Thoracic aorta (tissue), 2 donors: Measurements from ENCODE around the gene SPRYD3. TPM values are rescaled to one million over a fixed set of nuclear protein-coding genes. Genes with fewer than 3 reads are reported as not detected.
"Not testable (repeated sequence)": the region's sequence is repeated elsewhere in the genome, so short reads cannot be mapped to it uniquely, and the experiment has no call there.

Source experiments
- ATAC-seq: fragments of 150-250 bp; one replicate; pipeline ENCODE4 v1.8.0; 2017; ENCODE audit warnings: low read depth; ENCODE audit not compliant: insufficient number of reproducible peaks, low FRiP score
- DNase-seq: peaks from one replicate; pipeline ENCODE4 v3.0.0-alpha.2; 2020; ENCODE audit warnings: low spot score
- H3K27ac ChIP-seq, 2 donors: fragments of 200-600 bp; sonication (generic); 1 replicate in 1 of 2; 2 replicates in 1 of 2; pipeline ENCODE4 v1.5.1; 2016; ENCODE audit warnings: mild to moderate bottlenecking in 2 of 2, moderate library complexity in 2 of 2
- H3K27me3 ChIP-seq: fragments of 200-600 bp; sonication (generic); replicated peaks from 2 replicates; pipeline ENCODE4 v1.6.0; 2016; ENCODE audit warnings: mild to moderate bottlenecking; ENCODE audit not compliant: insufficient read depth
- H3K36me3 ChIP-seq: fragments of 200-600 bp; sonication (generic); one replicate; pipeline ENCODE4 v1.5.1; 2016
- H3K4me1 ChIP-seq, 2 donors: fragments of 200-600 bp; sonication (generic); 1 replicate in 1 of 2; 2 replicates in 1 of 2; pipeline versions ENCODE4 v1.5.1 to v1.6.0; 2016; ENCODE audit warnings: low read depth in 2 of 2, mild to moderate bottlenecking in 1 of 2; ENCODE audit not compliant: control insufficient read depth in 1 of 2
- H3K4me3 ChIP-seq: fragments of 200-600 bp; sonication (generic); 2 replicates; pipeline ENCODE4 v1.5.1; 2016; ENCODE audit warnings: mild to moderate bottlenecking
- H3K9me3 ChIP-seq: fragments of 200-600 bp; sonication (generic); 2 replicates; pipeline ENCODE4 v1.5.1; 2016
- total RNA-seq, 2 donors: library from RNA; depleted of rRNA; stranded (reverse); fragments of >200 nt; gene quantifications; one replicate each; pipeline versions ENCODE4 v1.1.0 to v1.2.3, GENCODE V29; 2016
- TF ChIP-seq, protein P1 (sequence below): fragments of 200-600 bp; sonication (generic); IDR thresholded peaks from one replicate; pipeline ENCODE4 v1.5.1; 2019; ENCODE audit warnings: antibody characterized with exemption

Gene SPRYD3
- total RNA-seq, 2 donors from 2014 or later: 68.0 to 94.8 TPM

DNA sequence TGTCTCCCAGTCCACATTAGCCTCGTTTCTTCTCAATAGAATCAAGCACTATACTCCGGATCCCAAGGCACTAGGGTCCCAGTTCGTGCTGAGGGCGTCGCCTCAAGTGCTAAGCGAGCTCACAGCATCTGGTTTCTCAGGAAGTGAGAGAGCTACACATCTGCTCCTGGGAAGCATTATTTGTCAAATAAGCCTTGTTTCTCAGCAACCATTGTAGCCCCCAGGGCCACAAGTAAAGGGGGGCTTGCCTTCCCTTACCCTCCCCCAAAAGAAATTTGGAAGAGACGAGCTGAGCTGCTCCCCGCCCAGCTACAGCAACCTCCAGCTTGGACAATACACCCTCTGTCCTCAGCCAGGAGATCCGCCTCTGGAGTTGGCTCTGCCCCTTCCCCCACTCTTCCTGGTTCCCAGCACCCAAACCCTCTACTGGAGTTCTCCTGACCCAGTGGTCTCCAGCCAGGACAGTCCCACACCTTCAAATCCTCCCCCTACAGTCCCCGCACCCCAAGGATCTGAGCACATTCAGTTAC lies 35.1 kb downstream of the SPRYD3 start:
- H3K27me3 ChIP-seq: no peaks in the 10 kb centered on the region
- H3K4me1 ChIP-seq: peaks cover 17 to 53% of the 10 kb centered on the region in 2 donors
- peak overlapping the region; percentile 89 for H3K4me3 ChIP-seq
- no peak for DNase-seq
- H3K27ac ChIP-seq: peak overlapping the region; percentile 95 to 100
- H3K36me3 ChIP-seq: peaks cover 9% of the 10 kb centered on the region
- H3K9me3 ChIP-seq: no peaks in the 10 kb centered on the region
- TF ChIP-seq, protein P1, sequence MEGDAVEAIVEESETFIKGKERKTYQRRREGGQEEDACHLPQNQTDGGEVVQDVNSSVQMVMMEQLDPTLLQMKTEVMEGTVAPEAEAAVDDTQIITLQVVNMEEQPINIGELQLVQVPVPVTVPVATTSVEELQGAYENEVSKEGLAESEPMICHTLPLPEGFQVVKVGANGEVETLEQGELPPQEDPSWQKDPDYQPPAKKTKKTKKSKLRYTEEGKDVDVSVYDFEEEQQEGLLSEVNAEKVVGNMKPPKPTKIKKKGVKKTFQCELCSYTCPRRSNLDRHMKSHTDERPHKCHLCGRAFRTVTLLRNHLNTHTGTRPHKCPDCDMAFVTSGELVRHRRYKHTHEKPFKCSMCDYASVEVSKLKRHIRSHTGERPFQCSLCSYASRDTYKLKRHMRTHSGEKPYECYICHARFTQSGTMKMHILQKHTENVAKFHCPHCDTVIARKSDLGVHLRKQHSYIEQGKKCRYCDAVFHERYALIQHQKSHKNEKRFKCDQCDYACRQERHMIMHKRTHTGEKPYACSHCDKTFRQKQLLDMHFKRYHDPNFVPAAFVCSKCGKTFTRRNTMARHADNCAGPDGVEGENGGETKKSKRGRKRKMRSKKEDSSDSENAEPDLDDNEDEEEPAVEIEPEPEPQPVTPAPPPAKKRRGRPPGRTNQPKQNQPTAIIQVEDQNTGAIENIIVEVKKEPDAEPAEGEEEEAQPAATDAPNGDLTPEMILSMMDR: no peak
- no peak for ATAC-seq

DNA sequence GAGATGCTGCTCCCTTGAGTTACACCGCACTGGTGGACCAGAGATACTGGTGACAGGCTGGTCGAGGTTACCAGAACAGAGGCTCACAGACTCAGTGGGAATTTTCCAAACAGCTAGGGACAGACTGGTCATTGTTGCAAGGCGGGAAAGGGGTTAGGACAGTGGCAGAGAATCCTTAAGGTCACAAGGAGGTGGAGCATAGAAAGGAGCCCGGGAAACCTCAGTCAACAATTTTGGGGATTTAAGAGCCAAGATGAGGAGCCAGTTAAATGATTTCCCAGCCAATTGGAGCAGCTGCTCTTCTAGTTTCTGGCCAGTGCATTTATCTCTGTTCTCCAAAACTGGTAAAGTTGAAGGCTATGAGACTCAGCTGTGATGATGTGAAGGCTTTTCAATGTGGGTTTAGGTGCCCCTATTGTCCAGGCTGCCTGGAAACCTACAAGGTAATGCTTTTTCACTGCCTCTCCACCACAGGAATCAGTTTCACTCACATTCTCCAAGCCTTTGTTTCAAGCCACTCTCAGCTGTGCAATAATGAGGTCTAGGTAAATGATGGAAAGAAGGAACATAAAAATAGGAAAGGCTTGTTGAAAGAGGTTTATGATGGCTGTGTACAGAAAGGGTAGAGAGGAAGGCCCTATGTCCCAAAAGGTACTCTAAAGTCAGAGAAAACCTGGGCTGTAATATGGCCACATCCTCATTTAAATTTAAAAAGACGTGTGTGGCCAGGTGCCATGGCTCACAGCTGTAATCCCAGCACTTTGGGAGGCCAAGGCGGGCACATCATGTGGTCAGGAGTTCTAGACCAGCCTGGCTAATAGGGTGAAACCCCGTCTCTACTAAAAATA lies 36.4 kb downstream of the SPRYD3 start:
- DNase-seq (no peak), ATAC-seq (no peak)
- Histone ChIP-seq H3K27me3 (no peaks in the 10 kb centered on the region), H3K9me3 (no peaks in the 10 kb centered on the region), H3K27ac (peak overlapping the region in 1 of 2 donors; percentile 36), H3K4me3 (no peak overlapping the region), H3K36me3 (peaks cover 15% of the 10 kb centered on the region), H3K4me1 (peaks cover 8 to 52% of the 10 kb centered on the region in 2 donors)
- TF ChIP-seq, protein P1: no peak

- H3K4me1 ChIP-seq: peaks cover 8 to 37% of the 10 kb centered on the region in 2 donors
- DNase-seq (no peak), ATAC-seq (no peak)
- peak overlapping the region; percentile 87 to 88 for H3K27ac ChIP-seq
- H3K4me3 ChIP-seq: no peak overlapping the region
- TF ChIP-seq, protein P1: no peak
- H3K36me3 ChIP-seq: peaks cover 42% of the 10 kb centered on the region
- H3K27me3 ChIP-seq: no peaks in the 10 kb centered on the region
- H3K9me3 ChIP-seq: no peaks in the 10 kb centered on the region
These were observed 39.3 kb downstream of the SPRYD3 start for GRCh38 chr12:53039851-53040250.

DNA sequence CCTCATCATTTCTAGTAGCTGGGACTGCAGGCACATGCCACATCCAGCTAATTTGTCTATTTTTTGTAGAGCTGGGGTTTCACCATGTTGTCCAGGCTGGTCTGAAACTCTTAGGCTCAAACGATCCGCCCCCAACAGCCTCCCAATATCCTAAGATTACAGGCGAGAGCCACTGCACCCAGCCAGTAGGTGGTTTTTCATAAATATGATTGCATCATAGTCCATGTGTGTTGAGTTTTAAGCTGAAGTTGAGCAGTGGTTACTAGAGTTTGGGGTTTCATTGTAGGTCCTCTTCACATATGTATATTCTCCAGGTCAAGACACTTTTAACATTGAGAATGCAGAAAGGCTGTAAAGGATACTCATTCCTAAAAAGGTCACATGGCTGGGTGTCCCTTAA lies 42.4 kb downstream of the SPRYD3 start:
- no peak for ATAC-seq
- Histone ChIP-seq H3K4me1 (peaks cover 0 to 14% of the 10 kb centered on the region in 2 donors), H3K9me3 (no peaks in the 10 kb centered on the region), H3K4me3 (no peak overlapping the region), H3K27ac (no peak overlapping the region), H3K36me3 (peaks cover 55% of the 10 kb centered on the region), H3K27me3 (no peaks in the 10 kb centered on the region)
- no peak for DNase-seq
- TF ChIP-seq, protein P1: no peak

DNA sequence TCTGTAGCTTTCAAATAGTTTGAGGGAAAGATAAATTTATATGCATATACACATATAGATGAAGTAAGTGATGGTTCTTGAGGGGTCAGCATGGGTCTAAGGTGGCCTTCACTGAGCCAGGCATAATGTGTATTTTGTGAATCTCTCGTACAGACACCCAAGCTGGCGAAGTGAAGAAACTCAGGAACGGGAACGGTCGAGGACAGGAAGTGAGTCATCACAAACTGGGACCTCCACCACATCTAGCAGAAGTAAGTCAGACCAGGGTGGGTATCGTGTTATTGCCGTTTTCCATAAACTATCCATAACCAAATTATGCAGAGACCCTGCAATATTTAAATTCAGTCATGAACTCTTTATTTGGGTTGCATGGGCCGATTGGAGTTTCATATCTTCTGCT lies 44.7 kb downstream of the SPRYD3 start:
- Histone ChIP-seq H3K4me3 (no peak overlapping the region), H3K9me3 (no peaks in the 10 kb centered on the region), H3K36me3 (peaks cover 61% of the 10 kb centered on the region), H3K4me1 (peaks cover 0 to 14% of the 10 kb centered on the region in 2 donors), H3K27me3 (no peaks in the 10 kb centered on the region), H3K27ac (no peak overlapping the region)
- DNase-seq (no peak), ATAC-seq (no peak)
- TF ChIP-seq, protein P1: no peak

GRCh38 chr12:53033832-53034231 lies 45.4 kb downstream of the SPRYD3 start:
- H3K4me1 ChIP-seq, H3K4me3 ChIP-seq, H3K9me3 ChIP-seq, H3K27me3 ChIP-seq, DNase-seq, ATAC-seq, H3K27ac ChIP-seq: not testable (repeated sequence)
- H3K36me3 ChIP-seq: peaks cover 65% of the 10 kb centered on the region
